HG02588 (cell line): ENCODE measurements around the gene AFAP1L2.
"Not testable (repeated sequence)": the region's sequence is repeated elsewhere in the genome, so short reads cannot be mapped to it uniquely, and the experiment has no call there.

Experiments
- ATAC-seq: cut with Tn5 transposase; IDR thresholded peaks from one replicate; pipeline ENCODE4 v1.9.1; 2021; ENCODE audit warnings: mild to moderate bottlenecking, moderate library complexity; ENCODE audit not compliant: unreplicated experiment

AFAP1L2 gene

DNA sequence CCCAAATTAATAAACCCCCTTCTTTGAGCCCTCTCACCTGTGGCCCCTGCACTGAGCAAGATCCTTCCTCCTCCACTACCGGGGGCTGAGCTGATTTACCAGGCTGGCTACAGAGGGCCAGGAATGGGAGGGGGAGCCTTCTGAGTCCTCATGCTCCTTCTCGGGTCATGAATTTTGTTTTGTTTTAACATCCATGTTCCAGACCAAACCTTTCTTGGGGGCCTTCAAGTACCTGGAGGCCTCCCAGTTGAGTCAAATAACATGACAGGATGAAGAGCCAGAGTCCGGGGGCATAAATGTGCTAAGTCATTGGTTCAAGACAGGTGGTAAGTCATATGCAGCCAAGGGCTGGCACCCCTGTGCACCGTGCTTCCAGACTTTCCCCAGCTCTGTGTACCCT, 39.6 kb downstream of the AFAP1L2 start:
- ATAC-seq, result no peak

DNA sequence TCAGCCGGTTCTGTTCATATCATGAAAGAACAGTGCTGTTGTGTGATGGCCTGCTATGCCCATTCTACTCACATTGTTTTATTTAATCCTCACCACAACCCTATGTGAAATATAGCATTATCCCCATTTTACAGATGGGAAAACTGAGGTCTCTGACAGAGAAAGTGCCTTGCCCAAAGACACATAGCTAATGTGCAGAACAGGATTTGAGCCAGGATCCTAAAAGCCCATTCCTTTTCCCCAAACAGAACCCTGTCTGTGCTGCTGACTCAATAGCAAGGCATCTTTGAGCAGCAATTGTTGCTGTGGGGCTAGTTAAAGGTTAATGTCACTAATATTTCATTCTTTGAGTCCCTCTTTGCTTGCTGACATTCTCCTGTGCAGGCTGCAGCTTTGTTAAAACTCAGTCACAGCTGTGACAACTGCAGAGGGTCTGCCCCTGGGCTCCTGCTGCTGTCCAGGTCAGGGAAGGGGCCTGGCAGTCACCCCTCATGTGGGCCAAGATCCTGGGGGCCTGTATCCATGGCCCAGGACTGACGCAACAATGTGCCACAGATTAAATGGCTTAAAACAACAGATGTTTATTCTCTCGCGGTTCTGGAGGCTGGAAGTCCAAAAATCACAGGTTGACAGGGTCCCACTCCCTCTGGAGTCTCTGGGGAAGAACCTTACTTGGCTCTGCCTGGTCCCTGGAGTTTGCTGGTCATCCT, 40.4 kb downstream of the AFAP1L2 start:
- ATAC-seq, result no peak

GRCh38 chr10:114362826-114363355, 41.4 kb downstream of the AFAP1L2 start:
- ATAC-seq, result no peak

DNA sequence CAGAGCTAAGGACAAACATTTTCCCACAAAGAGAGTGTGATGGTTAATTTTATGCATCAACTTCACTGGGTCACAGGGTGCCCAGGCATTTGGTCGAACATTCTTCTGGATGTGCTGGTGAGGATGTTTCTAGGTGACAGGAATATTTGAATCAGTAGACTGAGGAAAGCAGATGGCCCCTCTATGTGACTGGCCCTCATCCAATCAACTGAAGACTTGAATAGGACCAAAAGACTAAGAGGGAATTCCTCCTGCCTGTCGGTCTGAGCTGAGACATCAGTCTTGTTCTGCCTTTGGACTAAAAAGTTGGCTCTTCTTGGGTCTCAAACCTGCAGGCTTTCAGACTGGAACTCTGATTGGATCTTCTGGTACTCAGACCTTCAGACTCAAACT, 44.4 kb downstream of the AFAP1L2 start:
- no peak for ATAC-seq

DNA sequence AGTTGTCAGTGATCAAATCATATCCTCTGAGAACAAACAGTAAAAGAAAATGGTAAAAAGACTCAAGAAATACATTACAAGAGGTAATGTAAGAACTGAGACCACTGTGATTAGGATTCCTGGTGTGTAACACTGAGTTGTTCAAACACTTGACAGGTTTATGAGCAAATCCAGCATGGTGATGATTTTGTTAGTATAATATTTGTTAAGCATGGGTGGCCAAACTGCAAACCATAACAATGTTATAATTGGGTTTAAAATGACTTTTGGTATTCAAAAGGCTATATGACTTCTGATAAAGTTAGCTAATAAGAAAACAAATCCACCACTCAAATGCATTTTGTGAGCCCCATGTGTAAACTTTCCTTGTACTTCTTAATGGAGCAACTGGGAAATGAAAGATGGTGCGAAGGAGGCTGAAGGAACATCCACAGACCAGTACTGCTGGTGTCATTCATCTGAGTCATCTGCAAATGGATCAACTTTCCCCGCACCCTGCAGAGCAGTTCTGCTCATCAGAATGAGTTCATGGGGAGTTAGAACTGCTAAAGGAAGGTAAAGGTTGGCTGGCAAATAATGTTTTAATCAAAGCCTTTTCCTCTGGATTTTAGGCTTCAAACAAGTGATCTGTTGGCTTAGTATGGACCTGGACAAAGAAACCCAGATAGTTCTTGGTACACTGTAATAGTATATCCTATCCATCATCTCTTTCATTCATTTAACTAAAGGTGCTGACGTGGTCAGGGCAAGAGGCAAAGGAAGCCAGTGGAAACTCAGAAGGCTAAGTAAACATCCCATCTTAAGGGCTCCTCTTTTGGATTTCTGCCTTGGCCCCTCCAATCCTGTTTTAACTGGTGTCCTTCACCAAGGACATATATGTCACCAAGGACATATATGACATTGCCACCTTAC, 45.0 kb downstream of the AFAP1L2 start:
- no peak for ATAC-seq

GRCh38 chr10:114357515-114357996, 46.7 kb downstream of the AFAP1L2 start:
- no peak for ATAC-seq

- ATAC-seq, result no peak
Observed at GRCh38 chr10:114356751-114357514, 47.4 kb downstream of the AFAP1L2 start.

- no peak for ATAC-seq
Observed at GRCh38 chr10:114356126-114356525, 48.2 kb downstream of the AFAP1L2 start.

DNA sequence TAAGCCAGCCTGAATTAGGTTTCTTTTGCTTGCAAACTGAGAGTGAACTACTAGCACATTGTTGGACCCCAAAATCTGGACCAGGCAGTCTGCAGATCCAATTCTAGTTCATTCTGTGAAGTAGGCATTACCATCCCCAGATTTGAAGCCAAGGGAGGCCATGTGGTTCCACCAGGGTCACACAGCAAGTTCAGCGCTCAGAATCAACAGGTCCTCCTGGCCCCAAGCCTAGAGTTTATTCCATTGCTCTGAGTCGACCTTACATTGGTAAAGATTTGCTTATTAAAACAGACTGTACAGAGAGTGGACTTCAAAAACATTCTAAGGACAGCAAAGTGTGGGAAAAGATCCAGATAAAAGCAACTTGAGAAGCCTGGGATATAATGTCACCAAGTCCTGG, 50.9 kb downstream of the AFAP1L2 start:
- ATAC-seq, result no peak

GRCh38 chr10:114352653-114353298, 51.5 kb downstream of the AFAP1L2 start:
- no peak for ATAC-seq

DNA sequence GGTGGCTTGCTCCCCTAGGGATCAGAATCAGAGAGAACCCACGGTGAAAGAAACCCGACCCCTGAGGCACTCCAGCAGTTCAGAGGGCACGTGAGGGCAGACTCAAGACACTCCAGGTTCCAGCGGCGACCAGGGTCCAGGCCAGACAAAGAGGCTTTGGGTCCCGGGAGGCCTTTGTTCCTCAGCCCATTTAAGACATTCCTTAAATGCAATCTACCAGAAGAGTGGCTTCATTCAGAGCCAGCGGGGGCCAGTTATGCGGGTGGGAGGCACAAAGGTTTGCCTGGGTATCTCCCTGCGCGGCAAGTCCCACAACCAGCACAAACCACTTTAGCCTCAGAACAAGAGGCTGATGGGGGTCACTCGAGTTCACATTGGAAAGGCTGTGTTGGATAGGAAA, 53.6 kb downstream of the AFAP1L2 start:
- no peak for ATAC-seq

GRCh38 chr10:114349522-114350215, 54.6 kb downstream of the AFAP1L2 start:
- no peak for ATAC-seq

- ATAC-seq, result not testable (repeated sequence)
Observed at GRCh38 chr10:114349071-114349470, 55.2 kb downstream of the AFAP1L2 start.

DNA sequence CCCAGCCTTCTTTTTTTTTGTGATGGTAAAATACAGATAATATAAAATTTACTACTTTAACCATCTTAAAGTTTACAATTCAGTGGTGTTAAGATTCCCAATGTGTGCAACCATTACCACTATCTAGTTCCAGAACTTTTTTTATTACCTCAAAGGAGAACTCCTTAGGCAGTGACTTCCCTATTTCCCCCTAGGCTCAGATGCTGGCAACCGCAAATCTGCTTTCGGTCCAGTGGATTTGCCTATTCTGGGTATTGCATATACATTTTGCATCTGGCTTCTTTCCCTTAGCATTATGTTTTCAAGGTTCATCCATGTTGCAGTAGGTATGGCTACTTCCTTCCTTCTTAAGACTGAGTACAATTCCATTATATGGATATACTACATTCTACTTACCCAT, 56.5 kb downstream of the AFAP1L2 start:
- no peak for ATAC-seq

DNA sequence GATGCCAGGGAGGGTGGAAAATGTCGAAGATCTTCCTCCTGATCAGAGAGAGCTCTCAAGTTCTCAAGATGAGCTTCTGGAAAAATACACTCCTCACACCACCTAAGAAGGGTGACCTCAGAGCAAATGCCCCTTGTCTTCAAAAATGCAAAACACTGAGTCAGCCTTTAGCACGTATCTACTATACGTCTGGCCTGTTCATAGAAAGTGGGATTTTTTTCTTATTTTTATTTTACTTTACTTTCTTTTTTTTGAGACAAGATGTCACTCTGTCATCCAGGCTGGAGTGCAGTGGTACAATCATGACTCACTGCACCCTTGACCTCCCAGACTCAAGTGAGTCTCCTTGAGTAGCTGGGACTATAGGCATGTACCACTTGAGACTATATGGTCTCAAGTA, 57.1 kb downstream of the AFAP1L2 start:
- no peak for ATAC-seq

- ATAC-seq, result no peak
Observed at GRCh38 chr10:114346176-114347031, 57.9 kb downstream of the AFAP1L2 start.

- no peak for ATAC-seq
Observed at GRCh38 chr10:114345701-114346100, 58.6 kb downstream of the AFAP1L2 start.

GRCh38 chr10:114343623-114344505, 60.4 kb downstream of the AFAP1L2 start:
- ATAC-seq, result no peak
